ENCODE results near the gene SLC38A9. TPM values are rescaled to one million over a fixed set of nuclear protein-coding genes. Genes with fewer than 3 reads are reported as not detected.
A peak's percentile ranks its signal among the peaks of the same experiment; 100 is the strongest.
"Not testable (repeated sequence)": the region's sequence is repeated elsewhere in the genome, so short reads cannot be mapped to it uniquely, and the experiment has no call there.

Gene SLC38A9, protein sequence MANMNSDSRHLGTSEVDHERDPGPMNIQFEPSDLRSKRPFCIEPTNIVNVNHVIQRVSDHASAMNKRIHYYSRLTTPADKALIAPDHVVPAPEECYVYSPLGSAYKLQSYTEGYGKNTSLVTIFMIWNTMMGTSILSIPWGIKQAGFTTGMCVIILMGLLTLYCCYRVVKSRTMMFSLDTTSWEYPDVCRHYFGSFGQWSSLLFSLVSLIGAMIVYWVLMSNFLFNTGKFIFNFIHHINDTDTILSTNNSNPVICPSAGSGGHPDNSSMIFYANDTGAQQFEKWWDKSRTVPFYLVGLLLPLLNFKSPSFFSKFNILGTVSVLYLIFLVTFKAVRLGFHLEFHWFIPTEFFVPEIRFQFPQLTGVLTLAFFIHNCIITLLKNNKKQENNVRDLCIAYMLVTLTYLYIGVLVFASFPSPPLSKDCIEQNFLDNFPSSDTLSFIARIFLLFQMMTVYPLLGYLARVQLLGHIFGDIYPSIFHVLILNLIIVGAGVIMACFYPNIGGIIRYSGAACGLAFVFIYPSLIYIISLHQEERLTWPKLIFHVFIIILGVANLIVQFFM
- total RNA-seq, result 1 to 10 TPM; 4.8 to 9.1 TPM

DNA sequence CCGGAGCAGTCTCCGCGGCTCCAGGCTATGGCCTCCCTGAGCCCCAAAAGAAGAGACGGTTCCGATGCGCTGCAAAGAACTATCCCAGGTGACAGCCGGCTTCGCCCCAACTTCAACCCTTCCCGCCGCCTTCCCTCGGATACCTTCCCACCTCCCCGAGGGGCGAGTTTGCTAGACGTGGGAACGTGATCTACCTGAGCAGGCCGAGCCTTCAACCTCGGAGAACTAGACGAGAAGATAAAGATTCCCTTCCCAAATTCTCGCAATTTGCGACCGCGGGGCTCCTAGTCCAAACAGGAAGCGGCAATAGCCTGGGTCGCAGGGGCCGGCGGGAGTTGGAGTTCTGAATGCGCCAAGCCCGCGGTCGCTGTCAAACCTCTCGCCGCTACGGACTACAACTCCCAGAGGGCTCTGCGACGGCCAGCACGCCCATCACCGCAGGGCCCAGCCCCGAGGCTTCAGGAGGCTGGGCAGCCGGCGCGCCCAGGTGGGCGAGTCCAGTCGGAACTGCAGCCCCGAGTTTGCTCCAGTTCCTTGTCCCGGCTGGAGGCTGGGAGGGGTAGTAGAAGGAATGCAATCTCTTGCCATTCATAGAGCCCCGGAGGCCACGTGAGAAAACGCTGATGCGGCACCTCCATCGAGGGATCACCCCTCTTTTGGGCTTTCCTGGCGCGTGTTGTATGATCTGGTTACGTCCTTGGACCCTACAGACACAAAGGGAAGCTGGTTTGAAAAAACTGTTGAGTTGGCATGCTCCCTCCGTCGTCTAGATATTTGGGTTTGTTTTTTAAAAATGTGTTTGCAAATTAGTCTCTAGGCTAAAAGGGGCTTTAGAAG lies at the start of gene SLC38A9:
SLC38A9 (minus strand) TSS at position 302 of the 837 bp plus-strand sequence. CDS start 14,366 bp downstream, outside the sequence.
- DNase-seq (ENCODE audit: low spot score), result peak; percentile 93
- TF ChIP-seq, protein P1, sequence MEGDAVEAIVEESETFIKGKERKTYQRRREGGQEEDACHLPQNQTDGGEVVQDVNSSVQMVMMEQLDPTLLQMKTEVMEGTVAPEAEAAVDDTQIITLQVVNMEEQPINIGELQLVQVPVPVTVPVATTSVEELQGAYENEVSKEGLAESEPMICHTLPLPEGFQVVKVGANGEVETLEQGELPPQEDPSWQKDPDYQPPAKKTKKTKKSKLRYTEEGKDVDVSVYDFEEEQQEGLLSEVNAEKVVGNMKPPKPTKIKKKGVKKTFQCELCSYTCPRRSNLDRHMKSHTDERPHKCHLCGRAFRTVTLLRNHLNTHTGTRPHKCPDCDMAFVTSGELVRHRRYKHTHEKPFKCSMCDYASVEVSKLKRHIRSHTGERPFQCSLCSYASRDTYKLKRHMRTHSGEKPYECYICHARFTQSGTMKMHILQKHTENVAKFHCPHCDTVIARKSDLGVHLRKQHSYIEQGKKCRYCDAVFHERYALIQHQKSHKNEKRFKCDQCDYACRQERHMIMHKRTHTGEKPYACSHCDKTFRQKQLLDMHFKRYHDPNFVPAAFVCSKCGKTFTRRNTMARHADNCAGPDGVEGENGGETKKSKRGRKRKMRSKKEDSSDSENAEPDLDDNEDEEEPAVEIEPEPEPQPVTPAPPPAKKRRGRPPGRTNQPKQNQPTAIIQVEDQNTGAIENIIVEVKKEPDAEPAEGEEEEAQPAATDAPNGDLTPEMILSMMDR (IDR thresholded peaks at IDR 0.05), result no peak
- peak within 1 kb of the TSS; percentile 60 to 70 for H3K27ac ChIP-seq

DNA sequence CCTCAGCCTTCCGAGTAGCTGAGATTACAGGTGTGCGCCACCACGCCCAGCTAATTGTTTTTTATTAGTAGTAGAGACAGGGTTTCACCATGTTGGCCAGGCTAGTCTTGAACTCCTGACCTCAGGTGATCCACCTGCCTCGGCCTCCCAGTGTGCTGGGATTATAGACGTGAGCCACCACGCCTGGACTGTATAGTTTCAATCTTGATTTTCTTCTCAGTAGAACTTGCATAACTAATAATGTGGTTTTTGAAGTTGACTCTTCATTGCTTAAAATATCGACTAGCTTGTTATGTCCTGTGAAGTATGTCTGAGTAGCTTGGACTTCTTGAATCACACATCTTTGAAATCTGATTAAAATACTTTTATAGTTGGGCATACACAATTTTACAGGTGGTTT lies 49.6 kb upstream of the SLC38A9 start:
- not testable (repeated sequence) for H3K4me1 ChIP-seq; DNase-seq (ENCODE audit: low spot score); H3K9me3 ChIP-seq; H3K36me3 ChIP-seq; H3K27ac ChIP-seq; H3K27me3 ChIP-seq; H3K4me3 ChIP-seq

More for the DNA sequence above, at the start of gene SLC38A9:
- Histone ChIP-seq H3K36me3 (no peaks in the 10 kb centered on the region), H3K4me1 (peaks cover 0 to 11% of the 10 kb centered on the region in 2 donors), H3K4me3 (peak within 1 kb of the TSS; percentile 90 to 92), H3K27me3 (no peaks in the 10 kb centered on the region), H3K9me3 (no peaks in the 10 kb centered on the region)

DNA sequence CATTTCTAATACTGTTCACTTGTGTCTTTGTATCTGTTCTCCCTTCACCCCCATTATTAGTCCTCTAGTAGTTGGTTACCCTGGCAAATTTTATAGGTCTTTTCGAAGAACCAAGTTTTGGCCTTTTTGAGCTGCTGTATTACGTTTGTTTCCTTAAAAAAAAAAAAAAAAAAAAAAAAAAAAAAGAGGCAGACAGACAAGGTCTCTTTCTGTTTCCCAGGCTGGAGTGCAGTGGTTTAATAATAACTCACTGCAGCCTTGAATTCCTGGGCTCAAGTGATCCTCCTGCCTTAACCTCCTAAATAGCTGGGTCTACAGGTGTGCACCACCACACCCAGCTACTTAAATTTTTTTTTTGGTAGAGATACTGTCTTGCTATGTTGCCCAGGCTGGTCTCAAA lies 46.6 kb upstream of the SLC38A9 start:
- H3K4me3 ChIP-seq, result no peak overlapping the region
- no peak overlapping the region for H3K27ac ChIP-seq
- no peaks in the 10 kb centered on the region for H3K4me1 ChIP-seq
- DNase-seq (ENCODE audit: low spot score), result no peak
- H3K36me3 ChIP-seq, result no peaks in the 10 kb centered on the region
- TF ChIP-seq, protein P1 (IDR thresholded peaks at IDR 0.05), result no peak
- no peaks in the 10 kb centered on the region for H3K27me3 ChIP-seq
- no peaks in the 10 kb centered on the region for H3K9me3 ChIP-seq

DNA sequence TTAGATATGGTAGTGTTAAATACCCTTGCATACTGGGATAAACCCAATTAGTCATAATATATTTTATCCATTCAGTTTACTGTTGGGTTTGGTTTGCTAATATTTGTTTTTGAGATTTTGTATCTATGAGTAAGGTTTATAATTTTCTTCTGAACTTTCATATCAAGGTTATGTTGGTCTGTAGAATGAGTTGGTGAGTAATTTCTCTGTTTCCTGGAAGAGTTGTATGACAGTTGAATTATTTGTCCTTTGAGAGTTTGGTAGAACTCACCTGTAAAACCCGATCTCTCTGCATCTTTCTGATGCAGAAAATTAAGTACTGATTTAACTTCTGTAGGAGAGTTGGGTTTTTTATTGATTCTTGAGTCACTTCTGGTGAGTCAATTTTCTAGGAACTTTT lies 46.1 kb upstream of the SLC38A9 start:
- no peak overlapping the region for H3K4me3 ChIP-seq
- no peaks in the 10 kb centered on the region for H3K9me3 ChIP-seq
- H3K27ac ChIP-seq, result no peak overlapping the region
- no peak for DNase-seq (ENCODE audit: low spot score)
- H3K4me1 ChIP-seq, result no peaks in the 10 kb centered on the region
- no peaks in the 10 kb centered on the region for H3K36me3 ChIP-seq
- no peaks in the 10 kb centered on the region for H3K27me3 ChIP-seq
- TF ChIP-seq, protein P1 (IDR thresholded peaks at IDR 0.05), result no peak

DNA sequence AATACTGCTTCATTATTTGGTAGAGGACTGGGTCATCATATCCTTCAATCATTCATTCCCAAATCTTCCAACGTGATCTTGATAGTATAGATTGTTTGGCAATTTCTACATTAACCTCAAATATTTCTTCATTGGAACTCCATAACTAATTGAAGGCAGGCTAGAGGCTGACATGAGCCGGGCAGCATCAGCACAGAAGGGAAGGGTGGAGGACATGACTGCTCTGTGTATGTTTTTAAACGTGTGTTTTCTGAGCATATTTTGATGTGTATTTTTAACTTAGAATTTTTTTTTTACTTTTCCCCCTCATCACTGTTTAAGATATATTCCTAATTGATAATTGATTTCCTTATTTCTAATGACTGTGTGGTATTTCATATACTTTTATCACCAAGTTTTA lies 38.4 kb upstream of the SLC38A9 start:
- no peak overlapping the region for H3K27ac ChIP-seq
- no peaks in the 10 kb centered on the region for H3K27me3 ChIP-seq
- H3K4me3 ChIP-seq, result no peak overlapping the region
- H3K36me3 ChIP-seq, result no peaks in the 10 kb centered on the region
- no peaks in the 10 kb centered on the region for H3K9me3 ChIP-seq
- no peaks in the 10 kb centered on the region for H3K4me1 ChIP-seq
- no peak for DNase-seq (ENCODE audit: low spot score)
- TF ChIP-seq, protein P1 (IDR thresholded peaks at IDR 0.05), result no peak

DNA sequence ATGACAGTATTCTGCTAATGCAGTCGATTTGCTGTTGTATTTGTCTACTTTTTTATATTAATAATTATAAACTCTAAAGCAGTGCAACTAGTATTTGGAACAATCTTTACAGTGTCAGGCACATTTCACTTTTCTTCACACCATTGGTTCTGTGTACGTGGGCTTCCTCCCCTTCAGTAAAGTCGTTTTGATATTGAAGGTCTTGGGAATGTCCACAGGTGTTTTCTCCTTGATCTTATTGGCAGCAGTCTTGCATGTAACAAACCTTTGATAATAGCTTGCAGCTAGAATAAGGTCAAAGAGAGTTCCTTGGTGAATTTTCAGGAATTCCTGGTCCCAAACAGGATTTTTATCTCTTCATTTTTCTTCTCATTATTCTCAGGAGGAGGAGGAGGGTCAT lies 37.9 kb upstream of the SLC38A9 start:
- Histone ChIP-seq H3K36me3 (no peaks in the 10 kb centered on the region), H3K27ac (no peak overlapping the region), H3K9me3 (no peaks in the 10 kb centered on the region), H3K4me1 (no peaks in the 10 kb centered on the region), H3K4me3 (no peak overlapping the region), H3K27me3 (no peaks in the 10 kb centered on the region)
- no peak for DNase-seq (ENCODE audit: low spot score)
- TF ChIP-seq, protein P1 (IDR thresholded peaks at IDR 0.05), result no peak

Measured in right atrium auricular region (tissue), 2 donors.